ENCODE data around the gene NTSR1. TPM values are rescaled to one million over a fixed set of nuclear protein-coding genes. Genes with fewer than 3 reads are reported as not detected.
"Not testable (repeated sequence)": the region's sequence is repeated elsewhere in the genome, so short reads cannot be mapped to it uniquely, and the experiment has no call there.

Gene NTSR1
- total RNA-seq, 2 donors from 2014 or later = not detected

- H3K9me3 Mint-ChIP-seq = no peaks in the 10 kb centered on the region
- peaks cover 0 to 2% of the 10 kb centered on the region in 2 donors for H3K36me3 Mint-ChIP-seq (ENCODE audit: insufficient read depth in 2 of 2)
- H3K4me1 Mint-ChIP-seq (ENCODE audit: low read depth) = peaks cover 5% of the 10 kb centered on the region
- ATAC-seq (replicated peaks in 1 of 2) (no peak), DNase-seq (no peak)
- H3K27ac Mint-ChIP-seq = no peak overlapping the region
- no peak overlapping the region for H3K4me3 Mint-ChIP-seq
- H3K27me3 Mint-ChIP-seq (ENCODE audit: low read depth) = no peaks in the 10 kb centered on the region
Measured at GRCh38 chr20:62678553-62678952, 30.1 kb upstream of the NTSR1 start.

GRCh38 chr20:62679978-62680589 lies 28.6 kb upstream of the NTSR1 start:
- ATAC-seq (replicated peaks in 1 of 2) (no peak), DNase-seq (no peak)
- H3K9me3 Mint-ChIP-seq = no peaks in the 10 kb centered on the region
- peaks cover 0 to 2% of the 10 kb centered on the region in 2 donors for H3K36me3 Mint-ChIP-seq (ENCODE audit: insufficient read depth in 2 of 2)
- peaks cover 5% of the 10 kb centered on the region for H3K4me1 Mint-ChIP-seq (ENCODE audit: low read depth)
- H3K27me3 Mint-ChIP-seq (ENCODE audit: low read depth) = no peaks in the 10 kb centered on the region
- no peak overlapping the region for H3K4me3 Mint-ChIP-seq
- no peak overlapping the region for H3K27ac Mint-ChIP-seq

- DNase-seq (no peak), ATAC-seq (replicated peaks in 1 of 2) (no peak)
- peaks cover 13% of the 10 kb centered on the region for H3K4me1 Mint-ChIP-seq (ENCODE audit: low read depth)
- no peak overlapping the region for H3K4me3 Mint-ChIP-seq
- H3K27me3 Mint-ChIP-seq (ENCODE audit: low read depth) = peaks cover 15% of the 10 kb centered on the region
- peaks cover 0 to 2% of the 10 kb centered on the region in 2 donors for H3K36me3 Mint-ChIP-seq (ENCODE audit: insufficient read depth in 2 of 2)
- no peak overlapping the region for H3K27ac Mint-ChIP-seq
- no peaks in the 10 kb centered on the region for H3K9me3 Mint-ChIP-seq
Measured at GRCh38 chr20:62682912-62683517, 25.6 kb upstream of the NTSR1 start.

GRCh38 chr20:62683660-62684322 lies 24.8 kb upstream of the NTSR1 start:
- H3K4me3 Mint-ChIP-seq; ATAC-seq (replicated peaks in 1 of 2): not testable (repeated sequence)
- peaks cover 15% of the 10 kb centered on the region for H3K27me3 Mint-ChIP-seq (ENCODE audit: low read depth)

GRCh38 chr20:62684981-62685380 lies 23.7 kb upstream of the NTSR1 start:
- Mint-ChIP-seq H3K27me3 (ENCODE audit: low read depth) (peaks cover 15% of the 10 kb centered on the region), H3K36me3 (ENCODE audit: insufficient read depth in 2 of 2) (no peaks in the 10 kb centered on the region), H3K4me1 (ENCODE audit: low read depth) (peaks cover 8% of the 10 kb centered on the region), H3K9me3 (no peaks in the 10 kb centered on the region), H3K4me3 (no peak overlapping the region), H3K27ac (no peak overlapping the region)
- DNase-seq = no peak
- no peak for ATAC-seq (replicated peaks in 1 of 2)

More at GRCh38 chr20:62683660-62684322, 24.8 kb upstream of the NTSR1 start:
- H3K4me1 Mint-ChIP-seq (ENCODE audit: low read depth); H3K9me3 Mint-ChIP-seq; H3K36me3 Mint-ChIP-seq (ENCODE audit: insufficient read depth in 2 of 2); H3K27ac Mint-ChIP-seq; DNase-seq: not testable (repeated sequence)

- peaks cover 8% of the 10 kb centered on the region for H3K4me1 Mint-ChIP-seq (ENCODE audit: low read depth)
- ATAC-seq (replicated peaks in 1 of 2) = peak; percentile 26 to 43
- H3K4me3 Mint-ChIP-seq = peak overlapping the region in 1 of 2 donors; percentile 35
- DNase-seq = no peak
- peaks cover 15% of the 10 kb centered on the region for H3K27me3 Mint-ChIP-seq (ENCODE audit: low read depth)
- H3K36me3 Mint-ChIP-seq (ENCODE audit: insufficient read depth in 2 of 2) = no peaks in the 10 kb centered on the region
- H3K27ac Mint-ChIP-seq = no peak overlapping the region
- H3K9me3 Mint-ChIP-seq = no peaks in the 10 kb centered on the region
Measured at GRCh38 chr20:62685781-62686555, 22.7 kb upstream of the NTSR1 start.

- ATAC-seq (replicated peaks in 1 of 2) (no peak), DNase-seq (no peak)
- Mint-ChIP-seq H3K9me3 (no peaks in the 10 kb centered on the region), H3K27me3 (ENCODE audit: low read depth) (peaks cover 15% of the 10 kb centered on the region), H3K27ac (no peak overlapping the region), H3K36me3 (ENCODE audit: insufficient read depth in 2 of 2) (no peaks in the 10 kb centered on the region), H3K4me3 (no peak overlapping the region), H3K4me1 (ENCODE audit: low read depth) (peaks cover 14% of the 10 kb centered on the region)
Measured at GRCh38 chr20:62686869-62687830, 21.5 kb upstream of the NTSR1 start.

GRCh38 chr20:62688083-62688482 lies 20.6 kb upstream of the NTSR1 start:
- DNase-seq = no peak
- Mint-ChIP-seq H3K4me3 (no peak overlapping the region), H3K36me3 (ENCODE audit: insufficient read depth in 2 of 2) (no peaks in the 10 kb centered on the region), H3K4me1 (ENCODE audit: low read depth) (peaks cover 14% of the 10 kb centered on the region), H3K27me3 (ENCODE audit: low read depth) (peaks cover 15% of the 10 kb centered on the region), H3K9me3 (no peaks in the 10 kb centered on the region), H3K27ac (no peak overlapping the region)
- ATAC-seq (replicated peaks in 1 of 2) = no peak

- no peaks in the 10 kb centered on the region for H3K9me3 Mint-ChIP-seq
- H3K27me3 Mint-ChIP-seq (ENCODE audit: low read depth) = peaks cover 15% of the 10 kb centered on the region
- no peak for ATAC-seq (replicated peaks in 1 of 2)
- H3K36me3 Mint-ChIP-seq (ENCODE audit: insufficient read depth in 2 of 2) = no peaks in the 10 kb centered on the region
- peaks cover 14% of the 10 kb centered on the region for H3K4me1 Mint-ChIP-seq (ENCODE audit: low read depth)
- DNase-seq = no peak
- H3K27ac Mint-ChIP-seq = no peak overlapping the region
- H3K4me3 Mint-ChIP-seq = no peak overlapping the region
Measured at GRCh38 chr20:62688855-62689460, 19.7 kb upstream of the NTSR1 start.

- H3K36me3 Mint-ChIP-seq (ENCODE audit: insufficient read depth in 2 of 2) = no peaks in the 10 kb centered on the region
- peaks cover 14% of the 10 kb centered on the region for H3K4me1 Mint-ChIP-seq (ENCODE audit: low read depth)
- peaks cover 15% of the 10 kb centered on the region for H3K27me3 Mint-ChIP-seq (ENCODE audit: low read depth)
- DNase-seq = no peak
- no peak overlapping the region for H3K27ac Mint-ChIP-seq
- no peak for ATAC-seq (replicated peaks in 1 of 2)
- no peaks in the 10 kb centered on the region for H3K9me3 Mint-ChIP-seq
- H3K4me3 Mint-ChIP-seq = no peak overlapping the region
Measured at GRCh38 chr20:62689861-62690260, 18.8 kb upstream of the NTSR1 start.

GRCh38 chr20:62690261-62690820 lies 18.3 kb upstream of the NTSR1 start:
- no peak overlapping the region for H3K27ac Mint-ChIP-seq
- ATAC-seq (replicated peaks in 1 of 2) (no peak), DNase-seq (no peak)
- H3K27me3 Mint-ChIP-seq (ENCODE audit: low read depth) = peaks cover 15% of the 10 kb centered on the region
- H3K9me3 Mint-ChIP-seq = no peaks in the 10 kb centered on the region
- no peaks in the 10 kb centered on the region for H3K36me3 Mint-ChIP-seq (ENCODE audit: insufficient read depth in 2 of 2)
- peaks cover 14% of the 10 kb centered on the region for H3K4me1 Mint-ChIP-seq (ENCODE audit: low read depth)
- no peak overlapping the region for H3K4me3 Mint-ChIP-seq

GRCh38 chr20:62691487-62691886 lies 17.1 kb upstream of the NTSR1 start:
- ATAC-seq (replicated peaks in 1 of 2) = no peak
- no peak for DNase-seq
- no peaks in the 10 kb centered on the region for H3K36me3 Mint-ChIP-seq (ENCODE audit: insufficient read depth in 2 of 2)
- H3K27me3 Mint-ChIP-seq (ENCODE audit: low read depth) = peaks cover 8% of the 10 kb centered on the region
- no peak overlapping the region for H3K4me3 Mint-ChIP-seq
- H3K4me1 Mint-ChIP-seq (ENCODE audit: low read depth) = peaks cover 6% of the 10 kb centered on the region
- H3K9me3 Mint-ChIP-seq = no peaks in the 10 kb centered on the region
- H3K27ac Mint-ChIP-seq = no peak overlapping the region
